Breast epithelium (tissue), 3 donors: ENCODE results near the gene ERBIN.

ENCODE experiments used
- CTCF ChIP-seq, 3 donors: fragments of 450-650 bp; IDR thresholded peaks; one replicate each; pipeline ENCODE4 v1.5.1; 2016 to 2017; ENCODE audit warnings: antibody characterized with exemption in 3 of 3, mild to moderate bottlenecking in 3 of 3, moderate library complexity in 3 of 3
- POLR2AphosphoS5 ChIP-seq, 3 donors: sonication (generic); formaldehyde crosslinking; IDR thresholded peaks; one replicate each; pipeline ENCODE4 v1.6.1; 2017; ENCODE audit warnings: antibody characterized with exemption in 3 of 3

GRCh38 chr5:65916066-65916465 is 10.3 kb upstream of the ERBIN start:
- TF ChIP-seq CTCF (IDR thresholded peaks at IDR 0.05), result no peak
- TF ChIP-seq POLR2AphosphoS5 (IDR thresholded peaks at IDR 0.05), result no peak
